Measurements from ENCODE around the gene ABI3BP. TPM values are rescaled to one million over a fixed set of nuclear protein-coding genes. Genes with fewer than 3 reads are reported as not detected.
"Not testable (repeated sequence)": the region's sequence is repeated elsewhere in the genome, so short reads cannot be mapped to it uniquely, and the experiment has no call there.

ABI3BP gene
- total RNA-seq, 6 experiments from 2014 or later: 1.5 to 4.9 (median 3.0) TPM

- no peaks in the 10 kb centered on the region for H3K36me3 ChIP-seq
- H3K4me1 ChIP-seq: no peaks in the 10 kb centered on the region
- ATAC-seq (no peak), DNase-seq (no peak)
- intact Hi-C loops (cut with DNase I): no loop called here
- H3K9me3 ChIP-seq: no peaks in the 10 kb centered on the region
- H3K27ac ChIP-seq: no peak overlapping the region
- H3K4me3 ChIP-seq: no peak overlapping the region
- H3K27me3 ChIP-seq: no peaks in the 10 kb centered on the region
- WGBS (ENCODE audit: insufficient coverage, low coverage, low lambda C conversion rate, missing lambda C conversion rate): 47% methylated on average over 3 of the region's 3 CpGs
- TF ChIP-seq CTCF (IDR thresholded peaks at IDR 0.05) (no peak), POLR2A (IDR thresholded peaks at IDR 0.05) (no peak)
Observed at GRCh38 chr3:101020351-101021015, 27.3 kb upstream of the ABI3BP start.

GRCh38 chr3:101017017-101017416 is 23.8 kb upstream of the ABI3BP start:
- intact Hi-C loops (cut with DNase I): no loop called here
- ATAC-seq (peak in 1 of 4 donors; percentile 32), DNase-seq (no peak)
- whole genome bisulfite sequencing (ENCODE audit: insufficient coverage, low coverage, low lambda C conversion rate, missing lambda C conversion rate): 44% methylated on average over 1 of the region's 1 CpG
- H3K4me3 ChIP-seq: no peak overlapping the region
- no peak overlapping the region for H3K27ac ChIP-seq
- H3K27me3 ChIP-seq: no peaks in the 10 kb centered on the region
- H3K36me3 ChIP-seq: no peaks in the 10 kb centered on the region
- no peaks in the 10 kb centered on the region for H3K9me3 ChIP-seq
- no peak for TF ChIP-seq POLR2A (IDR thresholded peaks at IDR 0.05)
- TF ChIP-seq CTCF (IDR thresholded peaks at IDR 0.05): no peak
- no peaks in the 10 kb centered on the region for H3K4me1 ChIP-seq

- H3K4me1 ChIP-seq; H3K9me3 ChIP-seq; H3K27me3 ChIP-seq; H3K36me3 ChIP-seq; DNase-seq; ATAC-seq; H3K27ac ChIP-seq; intact Hi-C loops (cut with DNase I); H3K4me3 ChIP-seq: not testable (repeated sequence)
- WGBS (ENCODE audit: insufficient coverage, low coverage, low lambda C conversion rate, missing lambda C conversion rate): 53% methylated on average over 9 of the region's 9 CpGs
Observed at GRCh38 chr3:101012312-101012711, 19.1 kb upstream of the ABI3BP start.

- no peak overlapping the region for H3K27ac ChIP-seq
- no peaks in the 10 kb centered on the region for H3K9me3 ChIP-seq
- intact Hi-C loops (cut with DNase I): no loop called here
- no peaks in the 10 kb centered on the region for H3K4me1 ChIP-seq
- no peak for TF ChIP-seq CTCF (IDR thresholded peaks at IDR 0.05)
- no peak for TF ChIP-seq POLR2A (IDR thresholded peaks at IDR 0.05)
- DNase-seq: no peak
- no peak overlapping the region for H3K4me3 ChIP-seq
- ATAC-seq: no peak
- H3K27me3 ChIP-seq: no peaks in the 10 kb centered on the region
- H3K36me3 ChIP-seq: no peaks in the 10 kb centered on the region
Observed at GRCh38 chr3:101011136-101011535, 17.9 kb upstream of the ABI3BP start.

- H3K4me1 ChIP-seq: no peaks in the 10 kb centered on the region
- intact Hi-C loops (cut with DNase I): no loop called here
- 50% methylated on average over 1 of the region's 1 CpG for WGBS (ENCODE audit: insufficient coverage, low coverage, low lambda C conversion rate, missing lambda C conversion rate)
- H3K27ac ChIP-seq: no peak overlapping the region
- no peaks in the 10 kb centered on the region for H3K9me3 ChIP-seq
- H3K36me3 ChIP-seq: no peaks in the 10 kb centered on the region
- no peak for ATAC-seq
- no peaks in the 10 kb centered on the region for H3K27me3 ChIP-seq
- no peak for TF ChIP-seq POLR2A (IDR thresholded peaks at IDR 0.05)
- TF ChIP-seq CTCF (IDR thresholded peaks at IDR 0.05): no peak
- DNase-seq: no peak
- H3K4me3 ChIP-seq: no peak overlapping the region
Observed at GRCh38 chr3:101010296-101010695, 17.1 kb upstream of the ABI3BP start.
